Endothelial cell of umbilical vein (primary cell): ENCODE data around the gene DOCK6. TPM values are rescaled to one million over a fixed set of nuclear protein-coding genes. Genes with fewer than 3 reads are reported as not detected.

Experiments
- BruUV-seq: library from RNA; stranded (reverse); fragments of 400-500 nt; replicated peaks from 2 replicates; lab custom pipeline; 2021; lab: Mats Ljungman, UMichigan
- CTCF ChIA-PET: fragments of 300-600, 350-600 bp; sonication (Branson Sonifier 250); formaldehyde crosslinking; loops from one replicate; lab custom pipeline; 2021; ENCODE audit warnings: antibody characterized with exemption, inconsistent platforms; lab: Charles Lee
- POLR2A ChIA-PET: fragments of 300-600, 350-600 bp; sonication (Branson Sonifier 250); formaldehyde crosslinking; loops from one replicate; lab custom pipeline; 2021; ENCODE audit warnings: antibody characterized with exemption, inconsistent platforms; lab: Charles Lee
- DNase-seq: peaks from one replicate; pipeline ENCODE4 v3.0.0-alpha.2; 2011; ENCODE audit warnings: low read depth, low spot score
- FAIRE-seq: peaks from 2 replicates; lab custom pipeline; 2011; peaks lifted over from hg19 to GRCh38; lab: Jason Lieb, UNC
- H2AFZ ChIP-seq: 2 replicates; pipeline ENCODE4 v1.6.0; 2012; ENCODE audit warnings: low read depth, low read length, control low read depth, inconsistent platforms
- H3K27ac ChIP-seq: 2 replicates; pipeline ENCODE4 v1.5.1; 2011; ENCODE audit warnings: low read depth, mild to moderate bottlenecking, control low read depth, low read length, moderate library complexity; ENCODE audit not compliant: insufficient read depth
- H3K27me3 ChIP-seq, 2 experiments: 2 replicates each; pipeline versions ENCODE4 v1.6.0 to v1.6.1; 2011; ENCODE audit warnings: low read length in 2 of 2, mixed read lengths in 1 of 2; ENCODE audit not compliant: control insufficient read depth in 2 of 2, insufficient read depth in 2 of 2
- H3K36me3 ChIP-seq, 2 experiments: 2 replicates in 1 of 2; 3 replicates in 1 of 2; pipeline ENCODE4 v1.5.1; 2011; ENCODE audit warnings: low read length in 2 of 2, mild to moderate bottlenecking in 1 of 2, moderate library complexity in 1 of 2; ENCODE audit not compliant: control insufficient read depth in 2 of 2, insufficient read depth in 2 of 2; ENCODE audit errors: extremely low read depth in 1 of 2
- H3K4me1 ChIP-seq: 3 replicates; pipeline ENCODE4 v1.5.1; 2011; ENCODE audit warnings: mild to moderate bottlenecking, low read length; ENCODE audit not compliant: control insufficient read depth, insufficient read depth; ENCODE audit errors: extremely low read depth
- H3K4me2 ChIP-seq: 2 replicates; pipeline ENCODE4 v1.6.1; 2011; ENCODE audit warnings: low read length, control low read depth, mixed read lengths; ENCODE audit not compliant: insufficient read depth
- H3K4me3 ChIP-seq, 3 experiments: fragments of 200-600 bp in 1 of 3; sonication (generic), shearing (Covaris generic) in 1 of 3; replicated peaks in 1 of 3; 2 replicates each; pipeline ENCODE4 v1.5.1; 2011 to 2016; ENCODE audit warnings: control low read depth in 3 of 3, low read length in 3 of 3, mild to moderate bottlenecking in 2 of 3, inconsistent platforms in 1 of 3, low read depth in 1 of 3, moderate library complexity in 1 of 3; ENCODE audit not compliant: insufficient read depth in 1 of 3
- H3K79me2 ChIP-seq: 2 replicates; pipeline ENCODE4 v1.6.0; 2012; ENCODE audit warnings: low read length, inconsistent platforms; ENCODE audit not compliant: control insufficient read depth, insufficient read depth
- H3K9ac ChIP-seq: replicated peaks from 2 replicates; pipeline ENCODE3; 2011; ENCODE audit warnings: low read length, control low read depth; ENCODE audit not compliant: insufficient read depth; ENCODE audit errors: extremely low read depth
- H3K9me1 ChIP-seq: replicated peaks from 3 replicates; pipeline ENCODE4 v1.6.0; 2011; ENCODE audit warnings: mild to moderate bottlenecking, low read length; ENCODE audit not compliant: control insufficient read depth, insufficient read depth; ENCODE audit errors: extremely low read depth
- H3K9me3 ChIP-seq: replicated peaks from 2 replicates; pipeline ENCODE4 v1.5.1; 2012; ENCODE audit warnings: low read length, inconsistent platforms; ENCODE audit not compliant: control insufficient read depth, insufficient read depth
- H4K20me1 ChIP-seq: replicated peaks from 2 replicates; pipeline ENCODE3; 2011; ENCODE audit warnings: mild to moderate bottlenecking, low read length; ENCODE audit not compliant: control insufficient read depth, insufficient read depth; ENCODE audit errors: extremely low read depth
- CTCF ChIP-seq, 2 donors: IDR thresholded peaks; 1 replicate in 1 of 2; 2 replicates in 1 of 2; pipeline ENCODE4 v1.5.1; 2011; ENCODE audit warnings: low read length in 2 of 2, mild to moderate bottlenecking in 2 of 2, moderate library complexity in 2 of 2, control low read depth in 1 of 2, inconsistent platforms in 1 of 2, low read depth in 1 of 2; ENCODE audit not compliant: insufficient read depth in 1 of 2; ENCODE audit errors: extremely low read depth in 1 of 2
- EZH2 ChIP-seq: IDR thresholded peaks from 2 replicates; pipeline ENCODE4 v1.6.1; 2012; ENCODE audit warnings: borderline replicate concordance, low read depth, mild to moderate bottlenecking, moderate library complexity, low read length, inconsistent platforms; ENCODE audit not compliant: severe bottlenecking
- FOS ChIP-seq: IDR thresholded peaks from 2 replicates; pipeline ENCODE4 v1.6.1; 2011; ENCODE audit warnings: mild to moderate bottlenecking, low read length, moderate library complexity, borderline replicate concordance; ENCODE audit not compliant: insufficient read depth
- GATA2 ChIP-seq: IDR thresholded peaks from 2 replicates; pipeline ENCODE4 v1.7.0; 2011; ENCODE audit warnings: low read depth, mild to moderate bottlenecking, moderate library complexity, mixed read lengths, low read length; ENCODE audit not compliant: insufficient read length, insufficient read depth
- JUN ChIP-seq: IDR thresholded peaks from 2 replicates; pipeline ENCODE4 v1.6.1; 2011; ENCODE audit warnings: borderline replicate concordance, low read depth; ENCODE audit not compliant: insufficient read length, insufficient read depth
- MAX ChIP-seq: IDR thresholded peaks from 2 replicates; pipeline ENCODE4 v1.6.1; 2011; ENCODE audit not compliant: insufficient read depth, insufficient read length
- MYC ChIP-seq: IDR thresholded peaks from one replicate; pipeline ENCODE4 v1.6.1; 2011; ENCODE audit warnings: mild to moderate bottlenecking, low read depth, low read length
- POLR2A ChIP-seq: IDR thresholded peaks from 2 replicates; pipeline ENCODE4 v1.6.1; 2012; ENCODE audit warnings: low read depth, mild to moderate bottlenecking, control low read depth, low read length
- POLR2AphosphoS5 ChIP-seq: IDR thresholded peaks from 2 replicates; pipeline ENCODE4 v1.6.1; 2012; ENCODE audit warnings: low read depth, mild to moderate bottlenecking, control low read depth, low read length, moderate library complexity; ENCODE audit not compliant: insufficient read depth
- dilution Hi-C: fragments of 300-500 bp; cut with MboI; formaldehyde crosslinking; loops from one replicate; pipeline ENCODE4 v1.15.0; 2019; ENCODE audit warnings: low sequenced_read_pairs; ENCODE audit not compliant: extremely low pct_ligation_motif_present
- intact Hi-C: fragments of 100-400 bp; cut with micrococcal nuclease; formaldehyde crosslinking; loops from one replicate; pipeline ENCODE4 v1.10.0; 2022
- polyA plus RNA-seq, 4 experiments: library from polyadenylated mRNA; depleted of rRNA in 3 of 4; stranded (reverse) in 3 of 4; unstranded in 1 of 4; fragments of >200 nt; gene quantifications; 2 replicates each; pipeline versions ENCODE4 v1.2.1 to v1.2.3, GENCODE V29; 2011 to 2012; ENCODE audit warnings: missing spikeins in 1 of 4
- total RNA-seq: library from RNA; stranded (reverse); gene quantifications from 2 replicates; pipeline ENCODE4 v1.2.3, GENCODE V29; 2021

The DOCK6 gene
- total and polyA plus RNA-seq, 2 donors (not counting 3 experiments of a cell fraction or from before 2014, with no cell fraction given) = 126 to 334 TPM

DNA sequence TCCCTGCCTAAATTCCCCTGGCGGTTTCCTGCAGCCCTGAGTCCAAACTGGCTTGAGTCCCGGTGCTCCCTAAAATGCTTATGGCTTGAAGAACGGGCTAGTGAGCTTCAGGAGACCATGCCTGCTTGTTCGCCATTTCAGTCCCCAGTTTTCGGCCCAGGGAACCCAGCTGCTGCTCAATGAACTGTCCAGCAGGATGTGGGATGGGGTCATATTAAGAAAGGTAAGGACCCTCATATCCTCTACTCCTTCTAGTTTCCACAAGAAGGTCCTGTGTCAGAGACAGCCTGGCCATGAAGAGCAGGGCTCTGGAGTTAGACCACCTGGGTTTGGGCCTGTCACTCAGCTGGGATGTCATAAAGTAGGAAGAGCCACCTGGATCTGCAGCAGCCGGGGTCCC, 89.7 kb downstream of the DOCK6 start:
- no peaks in the 10 kb centered on the region for H4K20me1 ChIP-seq
- no peak overlapping the region for H2AFZ ChIP-seq
- no peak overlapping the region for H3K4me3 ChIP-seq
- peaks cover 17% of the 10 kb centered on the region for H3K4me1 ChIP-seq
- ChIA-PET POLR2A (no interaction called here), CTCF (interaction anchor here (0.5 to 6.2 kb wide), 2 partner anchors 47 to 174 kb away, joined by 3 to 29 read pairs; no protein-coding TSS in a partner anchor)
- no peak for FAIRE-seq
- DNase-seq = no peak
- H3K27me3 ChIP-seq = no peaks in the 10 kb centered on the region
- intact Hi-C loops = no loop called here
- TF ChIP-seq POLR2A = no peak
- TF ChIP-seq CTCF (IDR thresholded peaks at IDR 0.05; ENCODE audit: extremely low read depth in 1 of 2, insufficient read depth in 1 of 2, low read depth in 1 of 2, low read length in 2 of 2) = no peak
- TF ChIP-seq POLR2AphosphoS5 = no peak
- no peak for TF ChIP-seq JUN
- TF ChIP-seq MAX = no peak
- no peak for TF ChIP-seq GATA2
- TF ChIP-seq MYC = no peak
- TF ChIP-seq FOS = no peak
- no peak for TF ChIP-seq EZH2
- H3K4me2 ChIP-seq = no peak overlapping the region
- no peak overlapping the region for H3K9ac ChIP-seq
- H3K9me1 ChIP-seq = no peaks in the 10 kb centered on the region
- H3K79me2 ChIP-seq = no peaks in the 10 kb centered on the region
- no peaks in the 10 kb centered on the region for H3K9me3 ChIP-seq
- H3K36me3 ChIP-seq = peaks cover 18 to 42% of the 10 kb centered on the region in 2 experiments
- dilution Hi-C loops = no loop called here
- no TSS peak for BruUV-seq
- H3K27ac ChIP-seq = no peak overlapping the region
